Thoracic aorta (tissue), 2 donors: ENCODE results near the gene NLRP2B. TPM values are rescaled to one million over a fixed set of nuclear protein-coding genes. Genes with fewer than 3 reads are reported as not detected.

Source experiments
- ATAC-seq: fragments of 150-250 bp; one replicate; pipeline ENCODE4 v1.8.0; 2017; ENCODE audit warnings: low read depth; ENCODE audit not compliant: insufficient number of reproducible peaks, low FRiP score
- DNase-seq: peaks from one replicate; pipeline ENCODE4 v3.0.0-alpha.2; 2020; ENCODE audit warnings: low spot score
- H3K27ac ChIP-seq, 2 donors: fragments of 200-600 bp; sonication (generic); 1 replicate in 1 of 2; 2 replicates in 1 of 2; pipeline ENCODE4 v1.5.1; 2016; ENCODE audit warnings: mild to moderate bottlenecking in 2 of 2, moderate library complexity in 2 of 2
- H3K27me3 ChIP-seq: fragments of 200-600 bp; sonication (generic); replicated peaks from 2 replicates; pipeline ENCODE4 v1.6.0; 2016; ENCODE audit warnings: mild to moderate bottlenecking; ENCODE audit not compliant: insufficient read depth
- H3K36me3 ChIP-seq: fragments of 200-600 bp; sonication (generic); one replicate; pipeline ENCODE4 v1.5.1; 2016
- H3K4me1 ChIP-seq, 2 donors: fragments of 200-600 bp; sonication (generic); 1 replicate in 1 of 2; 2 replicates in 1 of 2; pipeline versions ENCODE4 v1.5.1 to v1.6.0; 2016; ENCODE audit warnings: low read depth in 2 of 2, mild to moderate bottlenecking in 1 of 2; ENCODE audit not compliant: control insufficient read depth in 1 of 2
- H3K4me3 ChIP-seq: fragments of 200-600 bp; sonication (generic); 2 replicates; pipeline ENCODE4 v1.5.1; 2016; ENCODE audit warnings: mild to moderate bottlenecking
- H3K9me3 ChIP-seq: fragments of 200-600 bp; sonication (generic); 2 replicates; pipeline ENCODE4 v1.5.1; 2016
- total RNA-seq, 2 donors: library from RNA; depleted of rRNA; stranded (reverse); fragments of >200 nt; gene quantifications; one replicate each; pipeline versions ENCODE4 v1.1.0 to v1.2.3, GENCODE V29; 2016
- TF ChIP-seq, protein P1 (sequence below): fragments of 200-600 bp; sonication (generic); IDR thresholded peaks from one replicate; pipeline ENCODE4 v1.5.1; 2019; ENCODE audit warnings: antibody characterized with exemption

The NLRP2B gene
- total RNA-seq, 2 donors from 2014 or later, result 0.14 to 0.95 TPM

DNA sequence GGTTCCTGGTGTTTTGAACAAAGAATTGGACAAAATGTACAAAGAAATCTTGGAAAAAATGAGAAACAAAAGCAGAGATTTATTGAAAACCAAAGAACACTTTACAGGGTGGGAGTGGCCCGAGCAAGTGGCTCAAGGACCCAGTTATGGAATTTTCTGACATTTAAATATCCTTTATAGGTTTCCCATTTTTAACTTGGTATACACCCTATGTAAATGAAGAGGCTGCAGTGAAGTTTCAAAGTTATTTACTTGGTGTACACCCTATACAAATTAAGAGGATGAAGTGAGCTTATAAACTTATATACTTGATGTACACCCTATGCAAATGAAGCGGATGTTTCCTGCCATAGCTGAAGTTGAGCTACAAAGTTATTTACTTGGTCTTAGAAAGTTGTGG is 4.7 kb downstream of the NLRP2B start:
- no peaks in the 10 kb centered on the region for H3K4me1 ChIP-seq
- TF ChIP-seq, protein P1, sequence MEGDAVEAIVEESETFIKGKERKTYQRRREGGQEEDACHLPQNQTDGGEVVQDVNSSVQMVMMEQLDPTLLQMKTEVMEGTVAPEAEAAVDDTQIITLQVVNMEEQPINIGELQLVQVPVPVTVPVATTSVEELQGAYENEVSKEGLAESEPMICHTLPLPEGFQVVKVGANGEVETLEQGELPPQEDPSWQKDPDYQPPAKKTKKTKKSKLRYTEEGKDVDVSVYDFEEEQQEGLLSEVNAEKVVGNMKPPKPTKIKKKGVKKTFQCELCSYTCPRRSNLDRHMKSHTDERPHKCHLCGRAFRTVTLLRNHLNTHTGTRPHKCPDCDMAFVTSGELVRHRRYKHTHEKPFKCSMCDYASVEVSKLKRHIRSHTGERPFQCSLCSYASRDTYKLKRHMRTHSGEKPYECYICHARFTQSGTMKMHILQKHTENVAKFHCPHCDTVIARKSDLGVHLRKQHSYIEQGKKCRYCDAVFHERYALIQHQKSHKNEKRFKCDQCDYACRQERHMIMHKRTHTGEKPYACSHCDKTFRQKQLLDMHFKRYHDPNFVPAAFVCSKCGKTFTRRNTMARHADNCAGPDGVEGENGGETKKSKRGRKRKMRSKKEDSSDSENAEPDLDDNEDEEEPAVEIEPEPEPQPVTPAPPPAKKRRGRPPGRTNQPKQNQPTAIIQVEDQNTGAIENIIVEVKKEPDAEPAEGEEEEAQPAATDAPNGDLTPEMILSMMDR, result no peak

DNA sequence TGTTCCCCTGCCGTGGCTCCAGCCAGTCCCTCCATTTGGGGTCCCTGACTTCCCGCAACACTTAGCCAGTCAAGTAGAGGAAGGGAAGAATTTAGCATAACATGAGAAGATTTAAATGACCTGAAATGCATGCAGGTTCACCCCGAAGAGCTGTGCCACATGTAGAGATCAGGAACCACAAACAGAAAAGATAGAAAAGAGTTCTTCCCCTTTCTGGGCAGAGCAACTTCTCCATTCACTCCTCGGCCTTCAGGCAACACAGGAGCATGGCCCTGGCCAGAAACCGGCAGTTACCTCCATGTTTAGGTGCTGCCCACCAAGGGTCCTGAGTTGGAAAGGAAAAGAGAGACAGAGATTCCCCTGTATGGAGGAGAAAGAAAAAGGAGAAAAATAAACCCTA is 5.2 kb downstream of the NLRP2B start:
- DNase-seq (no peak), ATAC-seq (no peak)
- Histone ChIP-seq H3K27me3 (no peaks in the 10 kb centered on the region), H3K4me1 (no peaks in the 10 kb centered on the region), H3K27ac (no peak overlapping the region), H3K4me3 (no peak overlapping the region), H3K36me3 (no peaks in the 10 kb centered on the region), H3K9me3 (no peaks in the 10 kb centered on the region)
- TF ChIP-seq, protein P1, result no peak

More for the DNA sequence above, 4.7 kb downstream of the NLRP2B start:
- H3K36me3 ChIP-seq, result no peaks in the 10 kb centered on the region
- DNase-seq, result no peak
- ATAC-seq, result no peak
- no peak overlapping the region for H3K4me3 ChIP-seq
- no peaks in the 10 kb centered on the region for H3K9me3 ChIP-seq
- H3K27ac ChIP-seq, result no peak overlapping the region
- H3K27me3 ChIP-seq, result no peaks in the 10 kb centered on the region

DNA sequence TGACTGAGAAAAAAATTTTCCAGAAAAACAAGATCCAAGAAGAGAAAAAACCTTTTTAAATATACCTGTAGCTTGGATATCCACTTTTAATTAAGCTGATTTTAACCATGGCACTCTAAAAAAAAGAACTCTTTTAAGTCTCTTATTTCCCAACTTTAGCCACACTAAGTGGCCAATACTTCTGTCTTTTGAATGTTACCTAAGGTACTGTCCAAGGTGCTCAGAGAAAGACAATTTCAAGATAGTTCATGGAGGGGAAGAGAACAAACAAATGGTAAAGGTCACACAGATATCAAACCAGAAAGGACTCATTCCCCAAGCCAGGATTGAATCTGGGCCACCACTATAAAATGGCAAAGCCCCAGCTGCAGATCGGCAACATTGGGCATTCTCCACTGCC is 10.1 kb downstream of the NLRP2B start:
- H3K27ac ChIP-seq, result no peak overlapping the region
- DNase-seq, result no peak
- no peaks in the 10 kb centered on the region for H3K4me1 ChIP-seq
- no peaks in the 10 kb centered on the region for H3K9me3 ChIP-seq
- ATAC-seq, result no peak
- no peaks in the 10 kb centered on the region for H3K36me3 ChIP-seq
- H3K4me3 ChIP-seq, result no peak overlapping the region
- TF ChIP-seq, protein P1, result no peak
- no peaks in the 10 kb centered on the region for H3K27me3 ChIP-seq

DNA sequence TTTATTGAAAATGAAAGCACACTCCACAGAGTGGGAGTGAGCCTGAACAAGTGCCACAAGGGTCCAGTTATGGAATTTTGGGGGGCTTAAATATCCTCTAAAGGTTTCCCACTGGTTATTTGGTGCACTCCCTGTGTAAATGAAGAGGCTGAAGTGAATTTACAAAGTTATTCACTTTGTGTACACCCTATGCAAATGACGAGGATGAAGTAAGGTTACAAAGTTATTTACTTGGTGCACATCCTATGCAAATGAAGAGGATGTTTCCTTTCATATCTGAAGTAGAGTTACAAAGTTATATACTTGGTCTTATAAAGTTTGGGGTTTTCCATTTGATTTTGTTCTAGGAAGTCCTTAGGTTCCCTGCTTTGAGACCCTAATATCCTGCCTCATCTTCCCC is 13.1 kb downstream of the NLRP2B start:
- Histone ChIP-seq H3K27me3 (no peaks in the 10 kb centered on the region), H3K27ac (no peak overlapping the region), H3K9me3 (no peaks in the 10 kb centered on the region), H3K36me3 (no peaks in the 10 kb centered on the region), H3K4me3 (no peak overlapping the region), H3K4me1 (no peaks in the 10 kb centered on the region)
- TF ChIP-seq, protein P1, result no peak
- no peak for ATAC-seq
- DNase-seq, result no peak

DNA sequence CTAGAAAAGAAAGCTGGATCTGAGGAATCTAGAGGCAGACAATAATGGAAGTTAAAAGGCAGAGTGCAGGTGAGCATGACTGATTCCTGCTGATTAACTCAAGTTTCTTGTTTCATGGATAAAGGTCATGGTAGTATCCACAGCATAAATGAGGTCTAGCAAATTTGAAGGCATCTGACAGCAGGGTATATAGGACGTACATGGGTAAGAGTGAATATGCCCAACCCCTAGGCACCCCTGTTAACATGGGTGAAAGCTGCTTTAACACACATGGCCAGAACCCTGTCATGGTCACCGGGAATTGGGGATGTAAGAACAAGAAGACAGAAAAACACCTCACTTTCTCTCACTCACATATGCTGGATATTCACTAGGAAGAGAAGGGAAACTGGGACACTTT is 25.0 kb downstream of the NLRP2B start:
- no peaks in the 10 kb centered on the region for H3K4me1 ChIP-seq
- DNase-seq (no peak), ATAC-seq (no peak)
- H3K36me3 ChIP-seq, result no peaks in the 10 kb centered on the region
- H3K27ac ChIP-seq, result no peak overlapping the region
- no peaks in the 10 kb centered on the region for H3K9me3 ChIP-seq
- H3K4me3 ChIP-seq, result no peak overlapping the region
- TF ChIP-seq, protein P1, result no peak
- H3K27me3 ChIP-seq, result no peaks in the 10 kb centered on the region
